Epithelial cell of prostate (primary cell): Measurements from ENCODE around the gene TBXT.
"Not testable (repeated sequence)": the region's sequence is repeated elsewhere in the genome, so short reads cannot be mapped to it uniquely, and the experiment has no call there.

Experiments
- DNase-seq: peaks from one replicate; pipeline ENCODE4 v3.0.0-alpha.2; 2011; ENCODE audit warnings: low read depth, low spot score
- H3K27ac ChIP-seq: fragments of 450-650 bp; 2 replicates; pipeline ENCODE4 v1.5.1; 2017; ENCODE audit warnings: mild to moderate bottlenecking

TBXT gene

DNA sequence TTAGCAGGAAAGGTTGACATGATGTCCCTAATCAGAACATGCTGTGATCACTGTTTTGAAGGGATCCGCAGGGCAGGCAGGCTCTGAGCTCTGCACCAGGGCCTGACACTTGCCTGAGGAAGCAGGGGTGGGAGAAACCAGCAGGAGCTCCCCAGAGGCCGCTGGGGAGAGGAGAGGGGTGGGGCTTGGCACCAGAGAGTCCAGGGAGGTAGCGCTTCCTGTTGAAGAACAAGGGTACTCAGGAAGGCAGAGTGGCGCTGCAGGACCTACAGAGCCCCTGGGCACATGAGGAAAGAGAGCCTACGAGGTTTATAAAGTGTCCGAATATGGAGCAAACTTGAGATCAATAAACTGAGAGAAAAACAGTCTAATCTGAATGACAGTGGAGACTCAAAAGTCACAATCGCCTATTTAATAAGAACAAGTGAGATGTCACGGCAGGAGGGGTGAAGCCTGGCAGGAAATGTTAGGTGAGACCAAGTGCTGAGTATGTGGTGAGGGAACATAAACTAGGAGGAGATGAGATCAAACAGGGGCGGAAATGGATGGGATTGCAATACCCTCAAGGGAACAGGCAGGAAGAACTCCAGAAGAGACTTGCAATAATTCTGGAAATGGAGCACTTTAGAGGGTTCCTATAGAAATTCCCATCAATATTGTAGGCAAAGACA is 5.8 kb upstream of the TBXT start:
- no peak overlapping the region for H3K27ac ChIP-seq
- no peak for DNase-seq

DNA sequence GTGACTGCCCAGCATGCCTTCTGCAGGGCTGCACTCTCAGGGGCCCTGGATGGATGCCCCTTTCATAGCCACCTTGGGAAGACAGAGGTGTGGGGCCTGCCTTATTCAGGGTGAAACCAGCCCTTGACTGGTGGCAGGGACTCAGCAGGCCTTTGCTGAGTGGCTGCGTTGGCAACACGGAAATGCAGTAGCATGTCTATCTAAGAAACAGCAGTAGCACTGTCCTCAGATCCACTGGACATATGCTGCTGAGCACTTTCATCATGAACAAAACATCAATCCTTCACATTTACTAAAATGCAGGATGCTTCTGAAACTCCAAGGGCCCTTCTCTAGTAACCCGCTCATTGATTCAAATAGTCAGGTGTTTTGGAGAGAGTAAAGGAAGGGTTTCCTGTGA is 4.9 kb upstream of the TBXT start:
- no peak overlapping the region for H3K27ac ChIP-seq

DNA sequence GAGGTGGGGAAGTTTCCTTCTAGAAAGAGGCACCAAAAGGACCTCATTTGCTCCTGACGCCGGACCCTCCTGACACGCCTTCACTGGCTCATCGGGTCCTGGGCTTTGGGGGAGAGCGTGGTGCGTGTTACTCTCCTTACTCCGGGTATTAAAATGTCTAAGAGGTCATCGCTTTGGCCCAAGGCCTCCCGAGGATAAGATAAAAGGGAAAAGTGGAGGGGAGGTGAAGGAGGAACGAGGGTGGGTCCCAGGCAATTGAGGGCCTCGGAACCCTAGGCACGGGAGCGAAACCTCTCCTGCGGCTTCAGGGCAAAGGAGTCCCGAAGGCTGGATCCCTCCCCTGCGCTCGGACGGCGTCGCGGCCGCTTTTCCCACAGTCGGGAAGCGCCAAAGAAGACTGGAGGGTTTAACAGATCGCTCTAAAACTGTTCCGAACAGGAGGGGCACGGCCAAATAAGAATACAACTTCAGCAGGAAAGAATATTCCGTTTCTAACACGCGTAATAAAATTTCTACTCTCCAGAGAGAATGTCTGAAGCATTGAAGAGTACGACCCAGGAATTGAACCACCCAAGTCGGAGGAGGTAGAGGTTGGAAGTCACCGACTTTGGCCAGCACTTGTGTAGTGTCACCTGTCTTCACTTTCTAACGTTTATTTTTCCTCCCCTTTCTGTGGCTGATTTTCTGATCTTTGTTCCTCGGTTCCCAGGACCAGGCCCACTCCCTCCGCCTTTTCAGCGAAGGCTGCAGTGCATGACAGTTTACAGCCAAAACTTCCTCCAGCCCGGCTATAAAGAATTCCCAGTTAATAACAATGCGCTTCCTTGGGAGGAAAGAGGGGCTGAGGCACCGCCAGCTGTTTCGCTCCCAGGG is 2.1 kb upstream of the TBXT start:
- no peak for DNase-seq
- H3K27ac ChIP-seq, result no peak overlapping the region

More for the DNA sequence above, 4.9 kb upstream of the TBXT start:
- DNase-seq, result no peak

DNA sequence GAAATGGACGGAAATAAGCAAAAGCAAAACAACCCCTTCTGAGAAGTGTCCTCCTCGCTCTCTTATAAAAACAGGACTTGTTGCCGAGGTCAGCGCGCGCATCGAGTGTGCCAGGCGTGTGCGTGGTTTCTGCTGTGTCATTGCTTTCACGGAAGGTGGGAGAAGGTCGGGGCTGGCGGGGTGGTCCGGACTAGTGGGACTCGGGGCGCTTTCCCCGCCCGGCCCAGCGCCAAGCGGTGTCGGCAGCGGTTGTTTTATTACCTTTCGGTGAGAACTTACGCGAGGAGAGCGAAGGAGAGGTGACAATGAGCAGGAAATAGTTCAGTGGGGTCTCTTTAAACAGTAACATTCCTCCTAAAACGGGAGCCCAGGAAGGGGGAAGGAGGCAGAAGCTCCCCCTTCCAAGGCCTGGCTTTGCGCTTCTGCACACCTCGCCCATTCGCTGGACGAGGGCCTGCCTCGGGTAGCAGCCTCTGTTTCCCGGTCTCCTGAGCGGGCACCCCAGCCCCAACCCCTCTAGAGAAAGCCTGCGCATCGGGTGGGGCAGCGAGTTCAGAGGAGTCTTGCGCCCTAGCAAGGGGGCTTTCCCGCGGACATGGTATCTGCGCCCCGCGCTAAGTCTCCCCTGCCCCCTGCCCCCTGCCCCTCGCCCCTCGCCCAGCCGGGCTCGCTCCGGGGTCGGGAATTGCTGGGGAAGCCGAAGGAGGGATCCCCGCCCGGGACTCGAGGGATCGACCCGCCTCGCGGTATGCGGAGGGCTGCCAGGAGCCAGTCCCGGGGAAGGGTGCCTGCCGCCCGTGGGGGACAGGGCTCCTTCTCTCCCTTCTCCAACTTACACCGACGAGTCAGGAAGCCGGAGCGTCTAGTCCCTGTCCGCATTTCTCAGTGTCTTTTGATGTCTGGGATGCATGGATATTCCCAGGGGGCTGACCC is 1.2 kb upstream of the TBXT start:
- no peak overlapping the region for H3K27ac ChIP-seq
- no peak for DNase-seq

DNA sequence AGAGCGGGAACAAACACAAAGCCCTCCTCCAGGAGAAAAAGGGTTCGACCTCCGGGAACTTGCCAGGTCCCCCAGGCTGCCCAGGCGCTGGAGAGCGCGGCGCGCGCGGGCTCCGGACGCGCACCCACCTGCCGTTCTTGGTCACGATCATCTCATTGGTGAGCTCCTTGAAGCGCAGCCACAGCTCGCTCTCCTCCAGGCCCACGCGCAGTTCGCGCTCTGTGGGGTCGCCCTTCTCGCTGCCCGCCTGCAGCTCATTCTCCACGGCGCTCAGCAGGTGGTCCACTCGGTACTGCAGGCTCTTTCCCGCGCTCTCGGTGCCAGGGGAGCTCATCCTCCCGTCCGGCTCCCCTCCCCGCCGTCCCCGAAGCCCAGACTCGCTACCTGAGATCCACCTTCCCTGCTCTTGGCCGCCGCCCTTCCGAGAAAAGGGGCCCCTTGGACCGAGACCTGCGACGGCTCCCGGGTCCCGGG is 356 bp downstream of the TBXT start:
- no peak for DNase-seq

DNA sequence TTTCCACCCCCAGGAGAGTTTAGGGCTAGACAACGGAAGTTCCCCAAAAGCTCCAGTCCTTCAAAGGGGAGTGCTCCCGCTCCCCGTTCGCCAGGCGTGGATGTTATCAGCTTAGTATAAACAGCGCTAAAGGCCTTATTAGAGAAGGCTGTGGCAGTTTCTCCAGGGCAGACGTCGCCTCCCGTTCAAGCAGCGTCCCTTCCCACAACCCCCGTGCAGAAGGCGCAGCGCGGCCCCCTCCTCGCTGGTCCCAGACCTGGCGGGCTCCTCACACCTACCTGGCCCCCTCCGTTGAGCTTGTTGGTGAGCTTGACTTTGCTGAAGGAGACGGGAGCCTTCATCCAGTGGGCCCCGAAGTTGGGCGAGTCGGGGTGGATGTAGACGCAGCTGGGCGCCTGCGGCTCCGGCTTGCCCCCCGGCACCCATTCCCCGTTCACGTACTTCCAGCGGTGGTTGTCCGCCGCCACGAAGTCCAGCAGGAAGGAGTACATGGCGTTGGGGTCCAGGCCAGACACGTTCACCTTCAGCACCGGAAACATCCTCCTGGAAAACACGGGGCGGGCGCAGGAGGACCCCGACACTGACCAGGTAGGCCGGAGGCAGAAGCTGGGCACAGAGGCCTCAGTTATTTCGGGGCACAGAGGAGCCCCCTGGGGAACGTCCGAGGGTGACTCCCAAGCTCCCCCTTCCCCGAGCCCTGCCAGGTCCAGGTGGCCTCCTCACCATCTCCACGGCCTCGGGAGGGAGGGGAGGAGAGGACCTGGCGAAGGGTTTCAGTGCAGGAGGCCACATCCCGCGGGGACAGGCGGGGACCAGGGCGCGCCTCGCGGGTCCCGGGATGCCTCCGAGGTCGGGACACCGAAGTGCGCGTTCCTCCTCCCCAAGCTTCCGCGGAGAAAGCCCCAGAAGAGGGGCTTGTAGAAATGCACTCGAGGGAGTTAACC is 1.1 kb downstream of the TBXT start:
- no peak overlapping the region for H3K27ac ChIP-seq
- no peak for DNase-seq

More for the DNA sequence above, 356 bp downstream of the TBXT start:
- H3K27ac ChIP-seq, result no peak overlapping the region

DNA sequence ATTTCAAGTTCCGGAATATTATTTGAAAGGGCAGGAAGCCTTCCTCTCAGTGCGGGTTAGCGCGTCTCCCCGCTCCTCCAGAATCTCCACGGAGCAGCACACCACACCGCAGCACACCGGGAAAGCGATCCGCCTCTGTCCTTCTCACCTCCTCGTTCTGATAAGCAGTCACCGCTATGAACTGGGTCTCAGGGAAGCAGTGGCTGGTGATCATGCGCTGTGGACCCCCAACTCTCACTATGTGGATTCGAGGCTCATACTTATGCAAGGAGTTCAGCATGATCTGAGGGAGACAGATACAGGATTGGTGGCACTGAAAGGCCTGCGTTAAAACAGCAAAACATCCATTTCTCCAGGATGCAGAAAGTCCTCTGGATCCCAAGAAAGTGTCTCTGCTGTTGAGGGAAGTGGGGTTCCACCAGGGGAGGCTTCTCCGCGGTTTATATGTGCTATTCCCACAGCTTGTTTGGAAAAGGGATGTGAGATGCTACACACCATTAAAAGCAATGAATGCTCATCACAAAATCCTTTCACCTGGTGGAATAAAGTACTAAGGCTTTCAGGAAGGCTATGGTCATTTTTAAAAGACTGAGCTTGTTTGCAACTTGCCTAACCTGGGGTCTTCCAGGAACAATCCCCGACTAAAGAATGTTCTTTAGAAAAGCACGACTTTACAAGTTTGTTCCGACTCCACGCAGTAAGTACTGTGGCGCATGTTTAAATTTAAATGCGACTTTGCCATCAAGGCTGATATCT is 1.9 kb downstream of the TBXT start:
- H3K27ac ChIP-seq, result no peak overlapping the region
- no peak for DNase-seq

DNA sequence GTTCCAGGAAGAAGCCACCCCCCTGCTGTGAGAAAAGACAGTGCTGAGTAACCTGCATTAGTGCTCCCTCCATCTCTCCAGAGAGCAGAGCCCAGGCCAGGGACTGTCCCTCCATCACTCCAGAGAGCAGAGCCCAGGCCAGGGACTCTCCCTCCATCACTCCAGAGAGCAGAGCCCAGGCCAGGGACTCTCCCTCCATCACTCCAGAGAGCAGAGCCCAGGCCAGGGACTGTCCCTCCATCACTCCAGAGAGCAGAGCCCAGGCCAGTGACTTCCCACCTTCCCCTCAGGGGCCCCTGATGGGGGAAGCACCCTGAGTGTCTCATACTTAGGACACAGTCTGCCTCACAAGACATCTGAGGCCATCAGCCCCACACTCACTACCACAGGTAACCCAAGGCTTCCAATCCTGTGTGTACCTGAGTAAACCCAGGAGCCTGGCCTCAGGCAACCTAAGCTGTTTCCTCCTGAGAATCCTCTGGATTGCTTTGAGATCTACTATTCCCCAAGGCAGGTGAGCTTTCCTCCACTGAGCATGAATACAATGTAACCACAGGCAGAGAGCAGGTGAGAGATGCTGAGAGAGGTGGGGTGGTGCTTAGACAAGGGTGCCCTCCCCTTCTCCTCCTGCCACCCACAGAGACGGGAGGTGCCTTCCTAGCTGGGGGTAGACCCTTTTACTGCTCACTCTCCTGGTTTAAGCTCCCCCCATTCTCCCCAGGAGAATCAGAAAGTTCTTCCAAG is 4.9 kb downstream of the TBXT start:
- no peak overlapping the region for H3K27ac ChIP-seq
- no peak for DNase-seq

DNA sequence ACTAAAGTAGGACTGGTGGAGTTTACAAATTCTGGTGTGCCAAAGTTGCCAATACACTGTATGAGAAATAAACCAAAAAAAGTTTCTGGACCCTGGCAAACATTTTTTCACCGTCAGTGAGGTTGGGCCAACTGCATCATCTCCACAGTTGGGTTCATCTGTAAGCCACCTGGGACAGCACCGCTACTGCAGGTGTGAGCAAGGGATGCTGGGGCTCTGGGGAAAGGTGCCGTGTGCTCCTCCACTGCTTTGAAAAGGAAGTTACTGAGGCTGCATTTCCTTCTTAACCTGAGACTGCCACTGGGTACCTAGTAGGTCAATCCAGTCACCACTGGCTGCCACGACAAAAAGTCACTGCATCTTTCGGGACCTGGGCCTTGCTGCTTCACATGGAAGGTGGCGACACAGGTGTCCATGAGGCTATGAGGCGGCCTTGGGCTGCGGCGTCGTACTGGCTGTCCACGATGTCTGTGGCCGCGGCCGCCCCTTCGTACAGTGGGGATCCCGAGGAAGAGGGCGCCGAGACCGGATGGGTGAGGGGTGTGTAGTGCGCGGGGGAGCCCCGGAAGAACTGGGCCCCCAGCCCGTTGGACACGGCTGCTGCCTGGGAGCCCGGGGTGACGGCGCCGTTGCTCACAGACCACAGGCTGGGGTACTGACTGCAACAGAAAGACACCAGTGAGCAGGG is 9.6 kb downstream of the TBXT start:
- DNase-seq, result no peak
- no peak overlapping the region for H3K27ac ChIP-seq

DNA sequence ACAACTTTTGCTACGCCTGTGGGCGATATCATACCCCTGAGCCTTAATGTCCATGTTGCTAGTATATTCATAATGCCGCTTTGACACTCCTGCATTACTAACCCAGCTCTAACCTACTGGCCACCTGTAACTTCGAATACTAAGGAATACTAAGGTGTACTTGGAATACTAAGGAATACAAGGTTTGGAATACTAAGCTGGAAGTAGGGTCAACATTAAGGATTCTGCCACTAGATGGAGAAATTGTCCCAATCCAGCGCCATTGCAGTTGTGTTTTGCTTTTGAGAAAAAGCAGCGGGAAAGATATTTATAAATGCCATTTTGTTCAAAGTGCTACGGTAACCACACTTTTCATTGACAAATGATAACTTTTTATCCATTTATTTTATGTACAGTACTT is 10.7 kb downstream of the TBXT start:
- no peak overlapping the region for H3K27ac ChIP-seq
- no peak for DNase-seq

DNA sequence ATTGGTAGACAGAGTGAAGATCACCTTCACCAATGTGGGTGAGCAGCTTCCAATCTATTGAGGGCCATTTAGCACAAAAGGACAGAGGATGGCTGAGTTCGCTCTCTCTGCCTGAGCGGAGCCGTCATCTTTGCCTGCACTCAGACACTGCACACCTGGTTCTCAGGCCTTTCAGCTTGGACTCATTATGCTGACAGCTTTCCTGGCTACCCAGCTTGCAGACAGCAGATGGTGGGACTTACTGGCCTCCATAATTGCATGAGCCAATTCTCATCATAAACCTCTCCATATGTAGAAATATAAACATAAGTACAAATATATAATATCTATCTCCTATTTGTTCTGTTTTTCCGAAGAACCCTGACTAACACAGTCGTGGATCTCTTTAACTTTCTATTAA is 13.7 kb downstream of the TBXT start:
- H3K27ac ChIP-seq, result no peak overlapping the region
- DNase-seq, result no peak

DNA sequence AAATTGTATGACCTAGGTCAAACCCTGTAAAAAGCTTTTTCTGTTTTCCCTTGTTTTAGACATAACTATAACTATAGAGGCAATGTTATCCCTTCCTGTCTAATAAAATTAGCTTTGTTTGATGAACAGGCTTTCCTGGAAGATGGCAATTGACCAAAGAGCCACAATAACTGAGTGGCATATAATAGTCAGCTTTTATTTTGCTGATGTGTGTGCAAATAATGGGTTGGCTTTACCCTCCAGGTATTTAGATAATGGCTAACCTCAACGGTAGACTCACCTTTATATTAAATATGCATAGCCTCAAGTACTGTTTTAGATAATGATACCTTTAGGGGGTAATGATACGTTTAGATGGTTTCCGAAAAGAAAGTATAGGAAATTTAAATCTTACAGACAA is 15.0 kb downstream of the TBXT start:
- no peak overlapping the region for H3K27ac ChIP-seq
- no peak for DNase-seq

DNA sequence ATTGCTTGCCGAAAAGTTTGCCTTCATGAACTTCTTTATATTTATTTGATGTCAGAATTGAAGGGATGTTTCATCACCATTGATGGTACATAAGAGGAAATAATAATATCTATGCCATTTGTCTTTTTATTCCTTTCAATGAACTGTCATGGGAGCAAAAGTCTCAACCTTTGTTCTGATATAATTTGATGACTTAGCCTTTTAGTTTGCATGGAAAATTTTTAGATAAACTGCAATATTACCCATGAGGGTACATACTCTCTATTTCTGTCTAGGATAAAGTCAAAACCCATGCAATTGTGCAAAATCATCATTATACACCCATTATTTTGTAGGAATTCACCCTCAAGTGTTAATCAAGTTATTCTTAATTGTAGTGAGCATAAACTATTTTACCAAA is 15.9 kb downstream of the TBXT start:
- DNase-seq, result no peak
- no peak overlapping the region for H3K27ac ChIP-seq

DNA sequence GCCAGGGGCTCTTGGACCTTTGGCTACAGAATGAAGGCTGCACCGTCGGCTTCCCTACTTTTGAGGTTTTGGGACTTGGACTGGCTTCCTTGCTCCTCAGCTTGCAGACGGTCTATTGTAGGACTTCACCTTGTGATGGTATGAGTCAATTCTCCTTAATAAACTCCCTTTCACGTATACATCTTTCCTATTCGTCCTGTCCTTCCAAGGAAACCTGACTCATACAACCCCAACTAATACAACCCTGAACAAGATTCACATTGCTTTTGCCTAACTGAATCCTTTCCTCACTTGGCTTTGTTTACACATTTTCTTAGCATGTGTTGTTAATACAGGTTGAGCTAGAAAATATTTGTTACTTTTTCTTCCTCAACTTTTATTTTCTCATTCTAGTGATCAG is 21.9 kb downstream of the TBXT start:
- H3K27ac ChIP-seq, result no peak overlapping the region
- DNase-seq, result peak; percentile 70

DNA sequence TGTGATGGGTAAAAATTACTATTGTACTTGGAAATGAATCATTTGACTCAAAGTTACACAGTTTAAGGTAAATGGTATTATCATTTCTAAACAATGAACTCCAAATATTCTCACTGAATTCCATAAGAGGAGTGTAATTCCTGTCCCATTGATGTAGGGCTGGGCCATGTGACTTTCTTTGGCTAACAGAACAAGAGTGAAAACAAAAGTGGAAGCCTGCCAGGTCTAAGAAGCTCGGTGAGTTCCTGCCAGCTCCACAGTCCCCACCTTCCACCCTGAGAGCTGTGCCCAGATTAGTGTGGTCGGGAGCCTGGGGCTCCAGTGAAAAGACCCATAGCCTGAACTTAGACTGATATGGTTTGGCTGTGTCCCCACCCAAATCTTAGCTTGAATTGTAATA is 24.6 kb downstream of the TBXT start:
- DNase-seq, result no peak
- H3K27ac ChIP-seq, result no peak overlapping the region

DNA sequence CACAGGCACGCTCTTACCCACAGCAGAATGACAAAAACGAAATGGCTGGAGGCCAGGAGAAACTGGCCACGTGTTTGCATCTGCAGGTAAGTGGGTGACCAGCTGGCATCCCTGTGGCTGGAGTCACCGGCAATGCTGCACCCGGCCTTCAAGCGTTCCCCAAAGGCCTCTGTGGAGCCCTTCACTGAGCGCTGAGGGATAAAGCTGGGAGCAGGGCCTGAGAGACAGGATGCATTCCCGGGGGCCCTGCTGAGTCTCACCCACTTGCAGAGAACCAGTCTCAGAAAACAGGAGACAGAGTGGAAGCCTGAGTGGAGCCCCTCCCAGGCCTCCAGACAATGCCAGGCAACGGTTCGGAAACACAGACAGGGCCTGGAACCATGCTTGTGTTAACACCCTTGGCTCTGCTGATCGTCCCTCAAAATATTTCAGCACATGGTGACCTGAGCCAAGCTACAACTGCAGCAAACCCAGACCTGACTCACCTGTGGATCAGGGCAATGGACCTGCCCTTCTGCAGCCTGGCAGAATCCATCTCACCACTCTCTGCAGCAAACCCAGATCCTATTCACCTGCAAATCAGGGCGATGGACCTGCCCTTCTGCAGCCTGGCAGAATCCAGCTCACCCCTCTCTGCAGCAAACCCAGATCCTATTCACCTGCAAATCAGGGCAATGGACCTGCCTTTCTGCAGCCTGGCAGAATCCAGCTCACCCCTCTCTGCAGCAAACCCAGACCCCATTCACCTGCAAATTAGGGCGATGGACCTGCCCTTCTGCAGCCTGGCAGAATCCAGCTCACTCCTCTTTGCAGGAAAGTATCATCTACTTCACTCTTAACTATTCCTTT is 39.8 kb downstream of the TBXT start:
- no peak for DNase-seq

DNA sequence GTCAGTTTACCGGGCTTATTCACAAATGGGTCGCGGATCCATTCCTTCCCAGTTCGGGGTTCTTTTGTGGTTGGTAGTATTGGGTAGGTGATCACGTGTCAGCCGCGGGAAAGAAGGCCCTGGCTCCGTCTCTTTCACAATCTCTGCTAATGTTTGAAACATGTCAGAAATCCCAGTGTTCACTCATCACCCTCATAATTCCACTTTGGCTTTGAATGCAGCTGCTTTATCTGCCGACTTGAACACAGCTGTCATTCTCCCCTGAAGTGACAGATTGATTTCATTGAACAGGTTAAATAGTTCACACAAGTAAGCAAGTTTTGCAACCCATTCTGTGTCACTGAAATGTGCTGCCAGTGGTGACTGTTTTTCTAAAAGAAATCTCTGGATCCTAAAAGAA is 44.5 kb downstream of the TBXT start:
- DNase-seq, H3K27ac ChIP-seq: not testable (repeated sequence)

More for the DNA sequence above, 39.8 kb downstream of the TBXT start:
- H3K27ac ChIP-seq, result no peak overlapping the region
